NB4 (cell line): Measurements from ENCODE around the gene VTCN1.

Source experiments
- TF ChIP-seq, protein P1 (sequence below): IDR thresholded peaks from one replicate; pipeline ENCODE4 v1.5.1; 2012; ENCODE audit warnings: low read depth, low read length
- TF ChIP-seq, protein P2 (sequence below): IDR thresholded peaks from 2 replicates; pipeline ENCODE4 v1.6.1; 2011; ENCODE audit warnings: low read depth, low read length

DNA sequence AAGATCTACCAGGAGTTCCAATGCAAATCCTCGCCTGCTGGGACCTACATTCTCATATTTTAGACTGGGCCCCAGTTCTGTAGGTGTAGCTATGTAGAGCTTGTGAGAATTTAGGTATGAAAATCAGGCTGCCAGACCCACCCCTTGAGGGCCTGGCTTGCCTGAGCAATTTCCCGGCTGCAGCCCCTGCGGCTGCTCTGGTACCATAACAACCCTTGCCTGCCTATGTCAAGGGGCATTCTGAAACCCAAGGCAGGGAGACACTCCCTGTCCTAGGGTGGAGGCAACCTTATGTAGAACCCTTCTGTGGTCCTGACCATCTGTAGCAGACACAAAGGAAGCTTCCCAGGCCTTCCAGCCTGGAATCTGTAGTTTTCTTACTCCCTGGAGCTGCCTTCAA is 28.4 kb downstream of the VTCN1 start:
- TF ChIP-seq, protein P1, sequence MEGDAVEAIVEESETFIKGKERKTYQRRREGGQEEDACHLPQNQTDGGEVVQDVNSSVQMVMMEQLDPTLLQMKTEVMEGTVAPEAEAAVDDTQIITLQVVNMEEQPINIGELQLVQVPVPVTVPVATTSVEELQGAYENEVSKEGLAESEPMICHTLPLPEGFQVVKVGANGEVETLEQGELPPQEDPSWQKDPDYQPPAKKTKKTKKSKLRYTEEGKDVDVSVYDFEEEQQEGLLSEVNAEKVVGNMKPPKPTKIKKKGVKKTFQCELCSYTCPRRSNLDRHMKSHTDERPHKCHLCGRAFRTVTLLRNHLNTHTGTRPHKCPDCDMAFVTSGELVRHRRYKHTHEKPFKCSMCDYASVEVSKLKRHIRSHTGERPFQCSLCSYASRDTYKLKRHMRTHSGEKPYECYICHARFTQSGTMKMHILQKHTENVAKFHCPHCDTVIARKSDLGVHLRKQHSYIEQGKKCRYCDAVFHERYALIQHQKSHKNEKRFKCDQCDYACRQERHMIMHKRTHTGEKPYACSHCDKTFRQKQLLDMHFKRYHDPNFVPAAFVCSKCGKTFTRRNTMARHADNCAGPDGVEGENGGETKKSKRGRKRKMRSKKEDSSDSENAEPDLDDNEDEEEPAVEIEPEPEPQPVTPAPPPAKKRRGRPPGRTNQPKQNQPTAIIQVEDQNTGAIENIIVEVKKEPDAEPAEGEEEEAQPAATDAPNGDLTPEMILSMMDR = no peak
- TF ChIP-seq, protein P2, sequence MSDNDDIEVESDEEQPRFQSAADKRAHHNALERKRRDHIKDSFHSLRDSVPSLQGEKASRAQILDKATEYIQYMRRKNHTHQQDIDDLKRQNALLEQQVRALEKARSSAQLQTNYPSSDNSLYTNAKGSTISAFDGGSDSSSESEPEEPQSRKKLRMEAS = no peak
